GM18498 (cell line): ENCODE data around the gene PPP1R9A.

Experiments
- ATAC-seq: cut with Tn5 transposase; IDR thresholded peaks from one replicate; pipeline ENCODE4 v1.9.1; 2021; ENCODE audit warnings: mild to moderate bottlenecking, moderate library complexity; ENCODE audit not compliant: unreplicated experiment

PPP1R9A gene

DNA sequence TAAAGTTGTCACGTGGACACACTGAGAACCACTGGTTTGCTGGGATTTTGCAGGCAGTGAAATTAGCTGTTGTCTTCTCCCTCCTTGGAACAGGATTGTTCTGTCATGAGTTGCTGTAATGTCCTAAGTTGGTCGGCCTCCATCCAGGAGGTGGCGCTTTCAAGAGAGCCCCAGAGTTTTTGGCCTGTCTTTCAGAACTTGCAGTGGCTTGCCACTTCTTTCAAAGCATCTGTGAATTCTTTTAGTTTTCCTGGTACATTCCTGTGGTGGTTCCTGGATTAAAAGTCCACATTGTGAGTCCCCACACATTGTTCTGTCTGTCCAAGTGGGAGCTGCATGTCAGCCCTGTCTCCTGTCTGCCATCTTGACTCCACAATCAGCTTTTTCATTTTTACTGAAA is 283.1 kb downstream of the PPP1R9A start:
- no peak for ATAC-seq

DNA sequence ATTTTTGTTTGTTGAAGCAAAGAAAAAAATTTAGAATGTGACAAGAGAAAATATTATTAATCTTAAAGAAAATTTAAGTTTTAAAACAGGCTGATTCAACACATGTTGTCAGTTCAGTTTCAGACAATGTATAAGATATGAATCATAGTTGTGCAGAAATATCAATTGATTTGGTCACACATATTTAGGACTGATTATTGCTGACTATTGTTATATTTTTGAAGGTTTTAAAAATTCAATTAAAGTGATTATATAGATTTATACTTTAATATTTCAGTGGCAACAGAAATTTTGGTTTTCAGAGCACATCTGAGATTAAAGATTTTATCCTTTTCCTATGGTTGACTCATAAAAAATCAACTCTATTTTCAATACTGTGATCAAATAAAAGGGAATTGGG is 284.4 kb downstream of the PPP1R9A start:
- ATAC-seq, result no peak

DNA sequence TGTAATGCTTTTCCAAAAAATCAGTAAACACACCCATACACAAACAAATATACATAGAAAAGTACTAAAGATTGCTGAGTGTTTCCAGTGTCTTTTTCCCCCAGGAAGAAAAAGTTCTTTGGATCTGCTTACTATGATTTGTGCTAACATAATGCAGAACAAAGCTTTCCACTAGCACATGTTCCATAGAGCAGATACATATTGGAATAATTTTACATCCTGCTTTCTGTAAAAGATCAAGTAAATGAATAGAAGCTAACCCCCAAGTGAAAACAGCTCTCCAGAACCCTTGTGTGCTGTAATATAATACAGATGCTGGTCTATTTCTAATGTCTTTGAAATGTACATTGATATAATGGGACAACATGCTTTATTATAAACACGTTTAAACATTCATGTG is 291.5 kb downstream of the PPP1R9A start:
- ATAC-seq, result no peak

DNA sequence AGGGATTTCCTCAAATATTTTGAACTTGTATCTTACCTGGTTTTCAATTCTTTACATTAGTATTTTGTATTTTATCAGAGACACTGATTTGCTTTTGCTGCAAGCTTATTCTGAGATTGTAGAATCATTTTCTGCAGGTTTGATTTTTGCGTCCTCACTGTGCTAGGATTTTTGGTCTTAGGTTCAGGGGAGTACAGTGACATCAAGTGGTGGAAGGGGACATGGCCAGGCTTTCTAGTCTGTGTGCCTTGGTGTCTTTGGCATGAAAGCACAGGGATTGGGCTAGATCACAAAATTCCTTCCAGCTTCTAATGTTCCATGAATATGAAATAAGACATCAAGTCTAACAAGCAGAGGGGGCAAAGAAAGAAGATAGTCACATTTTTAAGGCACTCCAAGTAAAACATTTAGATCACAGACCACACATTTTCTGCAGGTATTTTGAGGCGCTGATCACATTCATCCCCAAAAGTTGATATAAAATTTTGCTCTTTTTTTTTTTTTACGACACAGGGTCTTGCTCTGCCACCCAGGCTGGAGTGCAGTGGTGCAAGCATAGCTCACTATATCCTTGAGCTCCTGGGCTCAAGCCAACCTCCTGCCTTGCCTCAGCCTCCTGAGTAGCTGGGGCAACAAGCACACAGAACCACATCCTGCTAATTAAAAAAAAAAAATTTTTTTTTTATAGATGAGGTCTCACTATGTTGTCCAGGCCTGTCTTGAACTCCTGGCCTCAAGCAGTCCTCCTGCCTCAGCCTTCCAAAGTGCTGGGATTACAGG is 292.6 kb downstream of the PPP1R9A start:
- no peak for ATAC-seq

DNA sequence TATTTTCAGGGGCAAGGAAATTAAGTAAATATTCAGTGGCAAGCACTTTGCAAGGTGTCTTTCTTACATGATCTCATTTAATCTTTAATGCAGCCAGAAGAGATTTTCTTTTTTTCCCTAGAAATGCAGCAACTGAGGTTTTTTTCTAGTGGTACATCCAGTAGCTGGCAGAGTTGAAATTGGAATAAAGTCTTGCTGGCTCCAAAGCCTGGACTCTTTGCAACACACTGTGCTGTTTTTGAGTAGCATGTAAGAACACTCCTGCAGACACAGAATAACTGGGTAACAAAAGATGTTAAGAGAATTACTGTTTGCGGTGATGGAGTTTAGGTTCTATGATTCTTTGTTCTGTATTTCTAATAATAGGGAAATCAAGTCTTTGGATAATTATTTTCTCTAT is 293.3 kb downstream of the PPP1R9A start:
- no peak for ATAC-seq

DNA sequence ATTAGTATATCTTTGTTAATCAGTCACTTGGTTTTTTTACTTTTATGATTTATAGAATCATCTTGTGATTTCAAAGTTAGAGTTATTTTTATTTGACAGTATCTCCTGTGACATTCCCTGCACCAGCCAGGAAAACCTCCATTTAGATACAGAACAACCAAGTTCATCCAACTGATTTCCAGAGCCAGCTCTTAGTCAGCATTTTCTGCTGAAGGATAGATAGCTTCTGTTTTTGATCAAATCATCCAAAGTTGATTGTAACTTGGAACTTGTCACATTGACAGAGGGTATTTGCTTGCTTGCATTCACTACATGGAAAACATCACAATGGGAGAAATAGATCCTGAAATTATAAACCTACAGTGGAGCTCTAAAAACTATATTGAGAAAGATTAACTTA is 294.3 kb downstream of the PPP1R9A start:
- no peak for ATAC-seq

DNA sequence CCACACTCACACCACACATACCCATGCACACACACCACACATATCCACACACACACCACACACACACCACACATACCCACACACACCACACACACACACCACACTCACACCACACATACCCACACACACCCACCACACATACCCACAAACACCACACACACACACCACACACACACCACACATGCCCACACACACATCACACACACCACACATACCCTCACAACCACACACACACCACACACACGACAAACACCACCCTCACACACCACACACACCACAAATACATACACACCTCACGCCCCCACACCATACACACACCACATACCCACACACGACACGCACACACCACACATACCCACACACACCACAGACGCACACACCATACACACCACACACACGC is 297.2 kb downstream of the PPP1R9A start:
- ATAC-seq, result no peak

DNA sequence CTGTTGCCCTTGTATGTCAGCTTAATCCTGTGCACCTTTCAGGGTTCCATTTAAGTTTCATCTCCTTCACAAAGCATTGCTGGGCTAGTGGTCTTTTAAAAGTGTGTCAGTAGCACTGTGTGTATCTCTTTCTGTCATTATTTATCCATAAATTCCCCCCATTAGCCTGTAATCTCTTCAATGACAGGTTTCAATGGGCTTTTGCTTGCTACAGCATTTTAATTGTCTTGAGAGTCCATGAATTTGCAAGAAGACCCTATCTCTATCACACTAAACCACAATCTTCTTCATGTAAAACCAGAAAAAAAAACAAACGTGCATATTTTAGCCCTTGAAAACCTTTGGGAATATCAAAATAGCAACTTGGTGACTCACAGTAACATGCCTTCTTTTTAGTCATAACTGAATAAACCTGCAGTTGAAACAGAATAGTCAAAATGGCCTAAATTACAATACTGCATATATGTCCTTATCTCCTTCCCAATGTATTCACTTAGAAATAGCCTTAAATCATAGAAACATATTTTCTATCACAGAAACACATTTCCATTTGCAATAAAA is 298.4 kb downstream of the PPP1R9A start:
- no peak for ATAC-seq

DNA sequence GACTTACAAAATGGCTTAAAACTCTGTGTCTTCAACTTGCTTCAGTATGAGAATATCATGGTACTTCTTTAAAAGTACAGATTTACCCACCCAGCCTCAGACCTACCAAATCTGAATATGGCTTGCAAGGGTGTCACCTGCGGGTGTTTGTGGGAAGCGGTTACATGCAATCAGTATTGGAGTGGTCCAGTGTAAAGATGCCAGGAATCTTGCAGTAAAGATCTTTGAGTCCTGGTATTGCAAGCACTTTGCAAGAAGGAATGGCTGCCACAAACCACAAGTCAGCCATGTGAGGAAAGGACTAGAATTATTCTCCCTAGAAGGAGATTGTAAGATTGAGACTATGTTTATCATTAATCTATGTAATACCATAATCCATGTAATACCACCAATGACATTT is 301.9 kb downstream of the PPP1R9A start:
- ATAC-seq, result no peak

DNA sequence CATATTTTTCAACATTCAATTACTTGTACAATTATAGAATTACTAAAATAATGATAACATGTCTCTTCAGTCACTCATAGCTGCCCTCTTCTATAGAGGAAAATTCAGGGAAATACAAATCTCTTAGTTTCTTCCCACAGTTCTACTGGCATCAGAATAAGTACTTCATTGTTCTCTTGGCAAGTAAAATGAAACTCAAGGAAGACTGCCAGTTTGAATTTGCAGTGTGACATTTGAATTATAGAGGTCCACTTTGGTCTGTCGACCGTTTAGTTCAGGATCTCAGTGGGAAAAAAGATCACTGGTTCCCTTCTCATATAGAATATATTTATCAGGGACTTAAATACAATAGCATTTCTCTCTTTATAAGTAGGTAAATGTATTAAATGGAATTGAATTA is 302.4 kb downstream of the PPP1R9A start:
- no peak for ATAC-seq

DNA sequence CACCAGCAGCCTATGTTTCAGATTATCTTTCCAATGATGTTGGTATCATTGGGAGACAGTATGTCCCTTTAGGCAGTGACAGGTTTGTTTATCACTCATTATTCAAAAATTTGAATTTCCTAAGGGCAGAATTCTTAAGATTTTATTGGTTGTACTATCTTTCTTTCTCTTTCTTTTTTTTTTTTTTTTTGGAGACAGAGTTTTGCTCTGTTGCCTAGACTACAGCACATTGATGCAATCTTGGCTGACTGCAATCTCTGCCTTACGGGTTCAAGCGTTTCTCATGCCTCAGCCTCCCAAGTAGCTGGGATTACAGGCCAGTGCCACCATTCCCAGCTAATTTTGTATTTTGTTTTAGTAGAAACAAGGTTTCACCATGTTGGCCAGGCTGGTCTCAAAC is 305.8 kb downstream of the PPP1R9A start:
- no peak for ATAC-seq

DNA sequence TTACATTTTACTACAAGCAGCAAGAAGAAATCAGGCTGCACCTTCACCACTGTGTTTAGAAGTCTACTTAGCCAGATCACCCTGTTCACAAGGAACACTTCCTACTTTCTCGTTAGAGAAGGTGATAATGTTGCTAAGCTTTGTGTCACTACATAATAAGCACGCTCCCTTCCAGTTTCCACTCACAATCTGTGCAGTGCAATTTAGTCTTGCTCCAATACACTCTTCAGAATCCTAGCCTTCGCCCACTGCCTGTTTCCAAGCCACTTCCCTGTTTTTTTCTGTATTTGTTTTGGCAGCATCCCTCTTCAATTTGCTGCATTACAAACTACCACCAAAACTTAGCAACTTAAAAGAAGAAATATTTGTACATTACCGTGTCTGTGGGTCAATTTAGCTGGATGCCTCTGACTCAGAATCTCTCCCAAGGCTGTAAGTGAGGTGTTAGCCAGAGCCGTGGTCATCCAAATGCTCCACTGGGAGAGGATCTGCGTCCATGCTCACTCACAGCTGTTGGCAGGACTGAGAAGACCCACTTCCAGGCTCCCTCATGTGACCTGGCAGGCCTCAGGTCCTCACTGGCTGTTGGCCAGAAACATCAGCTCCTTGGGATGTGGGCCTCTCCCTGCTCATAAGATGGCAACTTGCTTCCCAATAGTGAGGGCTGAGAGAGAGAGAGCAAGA is 306.6 kb downstream of the PPP1R9A start:
- no peak for ATAC-seq

DNA sequence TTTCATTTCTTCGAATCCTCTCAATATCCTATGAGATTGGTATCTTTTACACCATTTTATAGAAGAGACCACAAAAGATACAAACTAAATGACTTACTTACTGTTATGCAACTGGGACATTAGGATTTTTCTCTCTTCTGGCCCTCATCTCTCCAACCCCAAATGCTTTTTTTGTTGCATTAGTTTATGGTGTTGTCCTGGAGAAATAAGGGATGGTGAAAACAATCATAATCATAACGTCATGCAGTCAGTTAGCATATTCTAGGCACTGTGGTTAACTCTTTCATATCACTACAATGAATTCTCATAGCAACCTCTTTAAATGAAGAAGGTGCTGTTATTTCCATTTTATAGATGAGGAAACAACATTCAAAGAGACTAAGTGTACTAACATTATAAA is 312.3 kb downstream of the PPP1R9A start:
- ATAC-seq, result no peak

DNA sequence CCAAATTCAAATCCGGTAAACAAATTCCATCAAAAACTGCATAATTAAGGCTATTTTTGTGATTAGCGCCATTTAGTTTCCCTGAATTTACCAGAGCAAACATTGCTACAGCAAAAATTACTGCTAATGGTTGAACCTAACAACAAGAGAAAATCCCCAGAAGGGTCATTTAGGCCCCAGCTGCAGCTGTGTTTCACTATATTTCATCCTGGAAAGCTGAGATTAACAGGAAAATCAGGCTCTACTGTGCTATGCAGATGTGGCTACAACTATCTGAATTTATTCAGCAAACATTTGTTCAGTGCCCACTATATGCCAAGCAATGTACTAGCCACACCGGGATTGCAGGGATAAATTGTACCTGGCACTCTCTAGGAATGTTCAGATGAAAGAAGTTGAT is 312.9 kb downstream of the PPP1R9A start:
- ATAC-seq, result no peak

DNA sequence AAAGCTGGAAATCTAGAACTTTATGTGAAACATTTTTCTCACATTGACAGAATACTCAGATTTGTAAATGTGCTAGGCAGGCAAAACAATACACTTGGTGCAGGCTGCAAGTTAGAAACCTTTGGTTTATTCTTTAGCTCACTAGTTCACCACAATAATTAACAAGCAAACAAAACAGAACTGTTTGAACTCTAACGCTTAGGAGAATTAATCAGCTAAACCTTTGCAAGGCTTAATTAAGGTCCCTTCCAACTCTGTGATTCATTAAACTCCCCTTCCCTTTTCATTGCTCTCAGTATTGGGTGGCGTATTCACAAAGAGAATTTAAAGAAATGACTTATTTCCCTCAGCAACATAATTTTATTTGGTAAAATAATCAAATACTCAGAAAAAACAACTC is 317.9 kb downstream of the PPP1R9A start:
- no peak for ATAC-seq

DNA sequence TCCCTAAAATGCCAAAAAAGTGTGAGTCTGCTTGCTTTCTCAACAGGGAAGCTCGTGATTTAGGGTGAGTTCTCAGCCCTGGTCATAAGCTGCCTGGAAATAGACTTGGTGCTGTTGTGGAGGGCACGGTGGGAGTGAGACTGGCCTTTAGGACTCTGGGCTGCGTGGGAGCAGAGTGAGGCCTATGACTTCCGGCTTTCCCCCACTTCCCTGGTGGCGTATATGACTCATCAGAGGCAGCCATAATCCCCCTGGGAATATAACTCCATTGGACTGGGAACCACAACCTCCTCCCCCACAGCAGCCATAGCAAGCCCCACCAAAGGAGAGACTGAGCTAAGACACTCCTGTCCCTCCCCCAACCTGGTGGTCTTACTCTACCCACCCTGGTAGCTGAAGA is 321.9 kb downstream of the PPP1R9A start:
- no peak for ATAC-seq

DNA sequence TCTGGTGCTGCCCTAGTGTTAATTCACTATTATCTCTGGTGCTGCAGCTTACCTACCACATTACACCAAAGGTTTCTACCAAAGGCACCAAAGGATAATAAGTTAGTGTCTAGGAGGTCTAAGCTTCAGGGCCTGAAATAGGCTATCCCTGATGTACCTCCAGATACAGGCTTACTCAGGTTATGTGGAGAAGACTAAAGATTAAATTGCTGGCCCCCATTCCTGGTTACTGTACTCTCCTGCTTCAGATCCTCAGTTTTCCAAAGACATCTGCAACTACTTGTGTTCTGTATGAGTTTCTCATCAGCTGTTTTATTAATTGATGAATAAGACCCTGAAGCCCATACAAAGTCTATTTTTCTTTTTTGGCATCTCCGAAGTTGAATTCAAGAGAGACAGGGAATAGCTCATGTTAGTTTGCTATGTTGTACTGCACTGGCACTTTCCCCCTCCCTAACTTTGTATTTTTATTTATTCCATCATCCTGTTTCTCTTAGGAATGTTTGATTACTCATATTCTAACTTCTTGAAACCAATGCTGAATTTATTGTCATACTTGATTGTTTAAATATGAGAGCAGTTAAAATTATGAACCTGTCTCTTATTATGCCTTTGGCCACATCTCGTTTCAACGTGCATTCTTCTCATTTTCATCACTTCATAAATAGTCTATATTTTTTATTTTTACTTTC is 331.0 kb downstream of the PPP1R9A start:
- ATAC-seq, result no peak

DNA sequence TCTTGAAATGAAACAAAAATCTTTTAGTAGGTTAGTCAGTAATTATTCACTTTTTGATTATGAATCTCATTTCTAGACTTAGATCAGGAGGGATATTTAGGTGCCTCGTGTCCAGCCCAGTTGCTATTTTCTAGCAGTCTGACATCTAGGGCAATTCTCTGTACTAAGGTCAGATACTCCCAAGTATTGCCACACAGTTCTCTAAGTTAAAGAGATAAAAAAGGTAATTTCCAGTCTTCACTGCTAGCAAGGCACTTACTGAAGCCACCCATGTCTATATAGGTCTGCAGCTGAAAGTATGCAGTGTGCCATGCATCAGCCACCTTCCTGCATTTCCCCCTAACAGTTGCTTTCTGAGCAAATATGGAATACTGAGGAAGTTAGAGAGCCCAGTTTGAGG is 333.5 kb downstream of the PPP1R9A start:
- no peak for ATAC-seq

DNA sequence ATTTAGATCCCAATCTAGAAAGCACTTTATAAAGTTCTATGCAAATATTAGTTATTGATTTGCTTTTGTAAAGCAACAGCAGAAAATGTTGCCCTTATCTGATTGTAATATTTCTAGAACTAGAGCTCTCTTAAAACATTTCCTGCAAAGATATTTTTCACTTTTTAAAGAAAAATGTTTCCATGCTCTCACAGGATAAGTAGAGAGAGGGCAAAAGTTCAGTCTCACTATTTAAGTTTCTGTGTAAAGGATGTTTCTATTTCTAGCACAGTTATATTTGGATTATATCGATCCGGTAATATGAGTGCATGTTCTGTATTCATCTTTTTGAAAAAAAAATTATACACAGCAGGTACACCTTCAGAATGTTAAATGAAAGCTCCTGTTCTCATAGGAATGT is 334.9 kb downstream of the PPP1R9A start:
- no peak for ATAC-seq

DNA sequence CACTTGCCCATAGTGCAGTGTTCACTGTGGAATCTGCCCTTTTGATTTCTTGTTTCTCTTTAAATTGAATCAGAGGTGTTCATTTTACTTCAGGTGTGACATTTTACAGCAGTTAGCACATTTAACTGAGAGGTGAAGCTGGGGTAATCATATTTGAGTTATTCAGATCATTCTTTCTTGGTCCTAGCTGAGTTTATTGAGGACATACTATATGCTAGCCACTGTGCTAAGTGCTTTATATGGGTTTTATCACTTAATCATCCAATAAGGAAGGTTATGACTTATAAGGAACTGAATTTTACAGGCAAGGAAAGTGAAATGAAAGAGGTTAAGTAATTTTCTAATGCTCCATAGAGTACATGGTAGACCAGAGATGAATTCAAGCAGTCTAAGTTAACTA is 337.2 kb downstream of the PPP1R9A start:
- no peak for ATAC-seq

DNA sequence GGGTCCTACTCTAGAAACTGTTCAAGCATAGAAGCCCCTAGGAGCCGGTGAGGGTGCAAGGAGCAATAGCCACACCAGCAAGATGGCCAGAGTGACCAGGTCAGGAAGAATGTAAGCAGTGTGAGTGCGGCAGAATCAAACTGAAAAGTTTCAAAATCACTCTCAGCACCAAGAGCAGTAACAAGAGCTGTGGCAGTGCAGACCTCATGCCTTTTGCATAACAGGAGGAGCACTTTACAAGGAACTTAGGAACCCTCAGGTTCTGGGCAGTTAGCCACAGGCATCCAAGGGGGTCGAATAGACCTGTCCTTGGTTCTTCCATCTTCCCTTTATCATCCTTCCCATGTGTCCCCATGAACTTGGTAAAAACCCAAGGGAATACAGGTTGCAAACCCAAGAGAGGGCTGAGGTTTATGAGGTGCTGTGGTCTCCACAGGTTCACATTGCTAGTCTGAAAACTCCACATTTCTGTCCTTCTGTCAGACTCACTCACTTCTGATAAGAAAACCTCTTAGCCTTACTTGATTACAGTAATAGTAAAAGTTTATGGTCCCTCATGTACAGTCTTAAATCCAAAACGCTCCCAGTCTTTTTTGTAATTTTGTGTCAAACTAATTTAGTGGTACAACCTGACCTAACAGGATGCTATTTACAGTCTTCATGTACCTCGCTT is 338.6 kb downstream of the PPP1R9A start:
- ATAC-seq, result no peak
